HG03442 (cell line): ENCODE measurements around the gene ITFG2.

ENCODE experiments used
- ATAC-seq: cut with Tn5 transposase; IDR thresholded peaks from one replicate; pipeline ENCODE4 v1.9.1; 2021; ENCODE audit warnings: mild to moderate bottlenecking, moderate library complexity; ENCODE audit not compliant: unreplicated experiment

The ITFG2 gene

DNA sequence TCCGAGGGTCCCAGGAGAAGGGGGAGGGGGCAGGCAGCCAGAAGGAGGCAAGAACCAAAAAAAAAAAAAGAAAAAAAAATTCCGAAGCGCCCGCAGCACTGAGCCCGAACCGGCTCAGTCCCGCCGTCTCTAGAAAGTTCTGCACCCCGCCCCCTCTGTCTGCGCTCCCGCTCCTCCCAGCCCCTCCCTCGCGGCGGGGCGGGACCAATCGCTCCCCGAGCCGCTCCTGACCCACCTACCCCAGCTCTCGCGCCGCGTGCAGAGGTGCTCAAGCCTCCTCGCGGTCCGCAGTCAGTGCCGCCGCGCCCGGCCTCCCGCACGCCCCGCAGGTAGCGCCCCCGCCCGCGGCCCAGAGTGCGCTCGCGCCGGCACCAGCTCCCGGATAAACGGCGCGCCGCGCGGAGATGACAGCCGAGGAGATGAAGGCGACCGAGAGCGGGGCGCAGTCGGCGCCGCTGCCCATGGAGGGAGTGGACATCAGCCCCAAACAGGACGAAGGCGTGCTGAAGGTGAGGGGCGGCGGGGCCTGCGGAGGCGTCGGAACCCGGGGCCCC, 17.7 kb upstream of the ITFG2 start, which contains the start of gene FKBP4:
Gene FKBP4 (plus strand): TSS at position 235 of the 554 bp plus-strand sequence. CDS start 170 bp downstream, at position 405.
- peak; percentile 69 for ATAC-seq

DNA sequence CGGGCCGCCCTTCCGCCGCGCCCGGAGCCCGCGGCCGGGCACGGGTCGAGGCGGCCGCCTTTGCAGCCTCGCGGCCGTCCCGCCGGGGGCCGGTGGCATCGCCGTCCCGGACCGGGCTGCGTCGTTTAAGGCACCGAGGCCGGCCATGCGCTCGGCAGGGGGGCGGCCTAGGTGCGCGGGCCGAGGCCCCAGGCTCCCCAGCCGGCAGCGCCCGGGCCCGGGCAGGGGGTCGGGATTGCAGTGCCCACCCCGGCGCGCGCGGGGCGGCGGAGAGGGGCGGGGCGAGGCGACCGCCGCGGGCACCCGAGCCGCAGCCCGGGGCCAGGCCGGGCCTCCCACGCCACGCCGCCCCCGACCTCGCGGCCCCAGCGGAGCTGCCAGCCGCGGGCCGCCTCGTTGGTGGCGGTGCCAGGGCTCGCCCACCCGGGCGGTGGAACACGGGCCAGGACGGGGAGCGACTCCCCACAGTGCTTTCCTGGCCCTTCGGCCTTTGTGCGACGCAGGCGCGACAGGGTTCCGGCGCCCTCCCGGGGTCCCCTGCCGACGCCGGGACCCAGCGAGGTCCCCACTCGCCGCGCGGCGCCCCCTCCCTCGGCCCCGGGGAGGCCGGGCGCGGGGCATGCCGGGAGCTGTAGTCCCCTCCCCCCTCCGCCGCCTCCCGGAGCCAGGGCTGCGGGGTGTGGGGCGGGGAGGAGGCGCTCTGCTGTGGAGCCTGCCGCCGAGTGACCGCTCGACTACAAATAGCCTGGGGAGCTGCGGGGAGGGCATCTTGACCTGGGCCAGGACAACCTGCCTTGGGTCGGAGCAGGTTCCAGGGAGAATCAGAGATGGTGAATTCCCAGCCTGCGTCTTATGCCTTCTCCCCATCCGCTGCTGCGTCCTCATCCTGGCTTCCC, 16.9 kb upstream of the ITFG2 start:
- peak; percentile 62 for ATAC-seq

DNA sequence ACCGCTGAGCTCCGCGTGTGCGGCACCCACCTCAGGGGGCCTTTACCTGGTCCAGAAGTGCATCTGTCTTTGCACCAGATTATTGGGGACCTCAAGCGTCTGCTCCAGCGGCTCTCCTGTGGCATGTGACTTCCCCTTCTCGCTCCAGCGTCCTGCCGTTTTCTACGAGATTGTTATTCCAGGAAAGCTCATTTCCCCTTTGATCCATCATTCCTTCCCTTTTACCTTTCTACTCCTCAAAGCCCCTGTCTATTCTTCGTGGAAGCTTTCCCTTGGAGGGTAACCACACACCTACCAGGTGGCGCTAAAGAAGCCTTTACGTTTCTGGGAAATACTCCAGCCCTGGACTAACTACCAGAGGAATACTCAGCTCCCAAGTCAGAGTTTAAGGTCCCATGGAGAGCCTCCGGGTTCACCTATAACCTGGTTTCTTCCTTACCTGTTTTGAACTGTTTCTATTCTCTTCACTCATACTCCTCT, 16.2 kb upstream of the ITFG2 start:
- no peak for ATAC-seq

DNA sequence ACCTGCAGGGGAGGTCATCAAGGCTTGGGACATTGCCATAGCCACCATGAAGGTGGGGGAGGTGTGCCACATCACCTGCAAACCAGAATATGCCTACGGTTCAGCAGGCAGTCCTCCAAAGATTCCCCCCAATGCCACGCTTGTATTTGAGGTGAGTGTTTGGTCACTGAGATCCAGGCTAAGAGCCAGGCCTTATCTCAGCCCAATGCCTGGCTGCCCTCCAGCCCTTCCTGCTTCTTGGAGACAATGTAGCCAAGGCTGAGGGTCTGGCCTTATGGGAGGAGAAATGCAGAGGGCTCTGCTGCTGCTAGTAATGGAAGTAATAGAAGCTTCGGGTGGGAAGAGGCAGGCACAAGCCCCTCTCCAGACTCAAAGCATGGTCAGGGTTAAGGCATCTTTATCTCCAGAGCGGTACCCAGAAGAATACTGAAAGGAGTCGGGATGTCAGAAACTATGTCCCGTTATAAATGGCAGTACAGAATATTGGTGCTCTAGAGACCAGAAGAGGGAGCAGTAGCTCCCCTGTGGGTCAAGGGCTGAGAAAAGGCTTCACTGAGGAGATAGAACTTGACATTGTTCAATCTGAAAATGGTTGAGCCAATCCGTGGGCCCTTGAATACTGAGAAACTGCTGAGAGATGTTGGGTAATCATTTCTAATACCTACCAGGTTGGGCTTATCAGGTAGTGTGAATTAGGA, 14.6 kb upstream of the ITFG2 start:
- no peak for ATAC-seq

DNA sequence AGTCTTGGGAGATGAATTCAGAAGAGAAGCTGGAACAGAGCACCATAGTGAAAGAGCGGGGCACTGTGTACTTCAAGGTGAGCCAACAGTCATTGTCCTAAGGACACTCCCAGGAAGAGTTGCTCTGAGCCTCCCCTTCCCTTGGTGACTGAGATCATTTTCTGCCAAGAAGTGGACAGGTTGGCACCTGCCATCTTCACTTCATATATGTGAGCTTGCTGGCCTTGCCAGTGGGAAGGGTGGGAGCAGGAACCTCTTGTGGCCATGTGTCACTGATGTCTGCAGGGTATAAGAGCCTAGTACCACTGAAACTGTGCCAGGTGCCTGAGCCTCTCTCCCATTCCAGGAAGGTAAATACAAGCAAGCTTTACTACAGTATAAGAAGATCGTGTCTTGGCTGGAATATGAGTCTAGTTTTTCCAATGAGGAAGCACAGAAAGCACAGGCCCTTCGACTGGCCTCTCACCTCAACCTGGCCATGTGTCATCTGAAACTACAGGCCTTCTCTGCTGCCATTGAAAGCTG, 12.4 kb upstream of the ITFG2 start:
- no peak for ATAC-seq

DNA sequence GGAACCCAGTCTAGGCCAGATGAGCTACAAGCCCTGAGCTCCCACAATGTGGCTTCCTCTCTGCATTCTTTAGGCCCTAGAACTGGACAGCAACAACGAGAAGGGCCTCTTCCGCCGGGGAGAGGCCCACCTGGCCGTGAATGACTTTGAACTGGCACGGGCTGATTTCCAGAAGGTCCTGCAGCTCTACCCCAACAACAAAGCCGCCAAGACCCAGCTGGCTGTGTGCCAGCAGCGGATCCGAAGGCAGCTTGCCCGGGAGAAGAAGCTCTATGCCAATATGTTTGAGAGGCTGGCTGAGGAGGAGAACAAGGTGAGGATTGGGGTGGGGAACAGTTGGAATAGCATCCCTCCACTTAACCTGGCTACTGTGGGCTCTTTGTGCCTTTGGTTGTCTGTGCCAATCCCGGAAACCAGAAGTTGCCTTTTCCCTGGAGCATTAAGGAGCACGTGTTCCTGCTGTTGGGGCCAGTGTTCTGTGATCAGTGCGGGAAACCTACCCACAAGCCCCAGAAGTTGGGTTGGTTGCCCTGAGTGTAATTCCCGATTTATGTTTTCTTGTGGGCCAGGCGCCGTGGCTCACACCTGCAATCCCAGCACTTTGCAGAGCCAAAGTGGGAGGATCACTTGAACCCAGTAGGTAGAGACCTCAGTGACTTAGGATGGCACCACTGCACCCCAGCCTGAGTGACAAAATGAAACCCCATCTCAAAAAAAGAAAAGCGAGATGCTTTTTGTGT, 11.3 kb upstream of the ITFG2 start:
- ATAC-seq = no peak

DNA sequence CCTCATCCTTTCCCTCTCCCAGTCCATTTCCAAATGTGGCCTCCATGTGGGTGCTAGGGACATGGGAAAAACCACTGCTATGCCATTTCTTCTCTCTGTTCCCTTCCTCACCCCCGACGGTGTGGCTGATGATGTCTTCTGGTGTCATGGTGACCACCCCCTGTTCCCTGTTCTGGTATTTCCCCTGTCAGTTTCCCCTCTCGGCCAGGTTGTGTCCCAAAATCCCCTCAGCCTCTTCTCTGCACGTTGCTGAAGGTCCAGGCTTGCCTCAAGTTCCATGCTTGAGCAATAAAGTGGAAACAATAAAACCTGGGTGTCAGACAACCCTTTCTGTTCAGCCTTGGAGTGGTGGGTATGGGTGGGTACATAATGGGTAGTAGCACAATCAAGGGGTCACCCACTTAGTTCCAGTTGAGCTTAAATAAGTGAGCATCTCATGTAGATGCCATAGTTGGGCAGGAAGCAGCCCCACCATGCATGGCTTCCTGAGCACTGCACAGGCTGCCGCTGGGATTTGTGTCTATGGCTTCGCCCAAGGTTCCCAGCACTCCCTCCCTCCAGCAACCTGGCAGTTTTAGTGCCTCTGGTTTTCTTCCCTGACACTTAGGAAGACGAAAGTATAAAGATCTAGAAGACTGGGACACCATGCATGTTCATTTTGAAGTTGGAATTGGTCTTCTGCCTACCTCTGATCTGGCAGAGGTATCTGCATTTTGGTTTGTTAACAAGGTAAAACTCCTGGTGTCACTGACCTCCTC, 8.7 kb upstream of the ITFG2 start:
- ATAC-seq = no peak

DNA sequence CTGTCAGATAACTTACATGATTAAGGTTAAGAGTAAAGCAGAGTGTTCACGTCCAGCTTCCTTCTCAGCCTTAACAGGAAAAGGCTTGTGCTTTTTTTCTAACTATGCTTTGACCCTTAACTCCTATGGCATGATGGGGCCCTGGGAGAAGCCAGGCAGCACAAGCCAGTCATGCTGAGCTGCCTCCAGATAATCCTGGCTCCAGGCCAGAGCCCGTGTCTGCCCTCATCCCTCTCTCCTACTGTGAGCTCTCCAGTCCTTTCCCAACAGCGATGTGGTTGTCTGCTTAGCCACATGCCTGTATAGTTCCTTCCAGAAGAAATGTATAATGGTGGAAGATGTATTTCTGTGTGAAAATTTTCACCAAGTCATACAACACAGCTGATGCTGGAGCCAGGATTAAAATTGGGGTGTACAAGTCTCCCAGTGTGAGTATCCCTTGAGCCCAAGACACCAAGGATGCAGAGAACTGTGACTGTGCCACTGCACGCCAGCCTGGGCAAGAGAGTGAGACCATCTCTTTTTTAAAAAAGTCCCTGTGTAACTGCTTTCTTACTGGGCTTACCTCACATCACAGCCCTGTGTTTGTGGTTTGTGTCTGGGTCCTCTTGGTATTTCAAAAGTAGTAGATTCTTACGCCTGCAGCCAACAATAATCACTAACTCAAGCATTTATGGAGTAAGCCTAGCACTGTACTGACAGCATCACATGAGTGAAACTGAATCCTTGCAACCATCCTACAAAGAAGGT, 7.9 kb upstream of the ITFG2 start:
- ATAC-seq = no peak

DNA sequence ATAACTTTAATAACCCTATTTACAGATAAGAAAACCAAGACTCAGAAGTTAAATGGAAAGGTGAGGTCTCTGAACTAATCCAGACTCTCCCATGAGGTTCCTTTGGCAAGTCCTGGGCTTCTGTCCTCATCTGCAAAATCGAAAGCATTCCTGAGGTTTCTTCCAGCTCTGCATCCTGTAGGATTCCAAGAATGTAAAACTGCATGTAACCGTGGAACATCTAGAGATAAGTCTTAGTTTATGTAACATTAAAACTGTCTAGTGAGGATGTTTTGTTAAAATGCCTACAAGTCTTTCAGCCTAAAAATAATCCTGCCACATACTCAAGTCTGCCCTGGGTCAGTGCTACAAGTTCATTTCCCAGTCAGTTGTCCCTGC, 7.3 kb upstream of the ITFG2 start:
- ATAC-seq = no peak

DNA sequence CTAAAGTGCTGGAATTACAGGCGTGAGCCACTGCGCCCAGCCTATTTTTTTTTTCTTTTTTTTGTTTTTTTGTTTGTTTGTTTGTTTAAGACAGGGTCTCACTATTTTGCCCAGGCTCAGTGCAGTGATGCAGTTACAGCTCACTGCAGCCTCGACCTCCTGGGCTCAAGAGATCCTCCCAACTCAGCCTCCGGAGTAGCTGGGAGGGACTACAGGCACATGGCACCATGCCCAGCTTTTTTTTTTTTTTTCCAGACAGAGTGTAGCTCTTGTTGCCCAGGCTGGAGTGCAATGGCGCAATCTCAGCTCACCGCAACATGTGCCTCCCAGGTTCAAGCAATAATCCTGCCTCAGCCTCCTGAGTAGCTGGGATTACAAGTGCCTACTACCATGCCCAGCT, 5.8 kb upstream of the ITFG2 start:
- no peak for ATAC-seq

DNA sequence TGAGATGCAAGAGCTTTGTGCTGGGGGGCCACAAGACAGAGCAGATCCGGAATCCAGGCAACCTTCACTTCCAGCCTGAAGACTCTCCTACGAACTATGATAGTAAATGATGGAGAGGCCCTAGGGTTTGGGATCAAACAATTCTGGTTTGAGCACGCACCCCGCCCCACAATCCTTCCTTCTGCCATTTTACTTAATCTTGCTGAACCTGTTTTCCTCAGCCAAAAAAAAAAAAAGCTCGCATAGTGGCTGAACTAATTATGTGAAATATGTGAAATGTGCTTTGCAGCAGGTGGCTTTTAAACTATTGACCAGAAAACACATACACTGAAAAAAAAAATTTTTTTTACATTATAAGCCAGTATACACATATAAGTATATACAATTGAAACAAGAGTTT, 667 bp upstream of the ITFG2 start:
- no peak for ATAC-seq

DNA sequence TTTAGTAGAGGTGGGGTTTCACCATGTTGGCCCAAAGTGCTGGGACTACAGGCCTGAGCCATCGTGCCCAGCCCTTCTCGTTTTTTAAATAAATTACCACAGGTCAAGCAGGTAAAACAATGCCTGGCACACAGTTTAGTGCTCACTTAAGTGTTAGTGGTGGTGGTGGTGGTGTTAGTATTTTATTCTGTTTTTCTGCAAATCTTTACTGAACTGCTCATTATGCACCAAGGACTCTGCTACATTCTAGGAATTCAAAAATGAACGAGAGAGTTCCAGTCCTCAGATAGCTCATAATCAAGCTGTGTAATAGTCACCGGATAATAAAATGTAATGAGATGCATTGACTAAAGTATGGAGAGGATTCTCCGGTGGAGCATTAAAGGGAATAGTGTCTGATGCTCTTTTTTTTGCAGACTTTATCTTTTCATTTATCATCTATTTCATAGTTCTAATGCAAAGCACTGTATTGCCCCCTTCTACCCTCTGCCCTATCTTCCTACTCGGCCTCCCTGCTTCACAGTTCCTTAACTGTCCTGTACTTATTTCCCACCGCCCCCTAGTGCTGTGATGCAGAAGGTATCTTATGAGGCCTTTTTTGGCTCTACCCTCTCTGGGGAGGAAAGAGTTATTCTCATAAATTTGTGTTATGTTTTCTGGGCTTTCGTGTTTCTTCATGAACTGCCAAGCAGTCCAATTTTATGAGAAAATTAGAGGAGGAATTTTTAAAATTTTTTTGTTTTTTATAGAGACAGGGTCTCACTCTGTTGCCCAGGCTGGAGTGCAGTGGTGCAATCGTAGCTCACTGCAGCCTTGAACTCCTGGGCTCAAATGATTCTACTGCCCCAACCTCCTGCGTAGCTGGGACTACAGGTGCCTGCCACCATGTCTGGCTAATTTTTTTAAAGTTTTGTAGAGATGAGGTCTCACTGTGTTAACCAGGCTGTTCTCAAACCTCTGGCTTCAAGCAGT, 1.0 kb downstream of the ITFG2 start:
- ATAC-seq = no peak

DNA sequence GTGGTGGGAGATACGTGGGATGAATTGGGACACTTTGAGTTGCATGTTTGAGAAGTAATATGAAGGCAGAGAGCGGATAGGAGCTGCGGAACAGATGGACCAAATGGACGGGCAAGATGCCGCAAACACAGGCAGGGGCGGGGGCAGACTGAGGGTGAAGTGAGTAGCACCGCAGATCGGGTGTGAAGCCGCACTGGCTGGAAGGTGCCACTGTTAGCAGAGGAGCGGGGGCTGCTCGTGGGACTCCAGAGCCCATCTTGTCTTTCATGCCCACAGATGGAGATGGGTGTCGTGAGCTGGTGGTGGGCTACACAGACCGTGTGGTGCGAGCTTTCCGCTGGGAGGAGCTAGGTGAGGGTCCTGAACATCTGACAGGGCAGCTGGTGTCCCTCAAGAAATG, 7.3 kb downstream of the ITFG2 start:
- ATAC-seq = no peak

DNA sequence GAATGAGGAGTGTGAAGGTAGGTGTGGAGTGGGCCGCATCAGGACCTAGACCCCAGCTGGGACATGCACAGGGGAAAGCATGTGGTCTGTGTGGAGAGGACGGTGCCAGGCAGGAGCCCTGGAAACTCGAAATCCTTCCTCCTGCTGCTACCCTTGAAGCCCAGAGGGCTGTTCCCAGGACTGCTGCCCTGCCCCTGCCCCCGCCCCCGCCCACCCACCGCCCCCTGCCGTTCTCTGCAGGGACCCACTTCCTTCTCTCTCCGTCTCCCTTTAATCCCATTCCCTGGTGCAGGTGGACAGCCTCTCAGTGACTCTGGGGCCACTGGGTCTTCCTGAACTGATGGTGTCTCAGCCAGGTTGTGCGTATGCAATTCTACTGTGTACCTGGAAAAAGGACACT, 8.0 kb downstream of the ITFG2 start:
- ATAC-seq = no peak

DNA sequence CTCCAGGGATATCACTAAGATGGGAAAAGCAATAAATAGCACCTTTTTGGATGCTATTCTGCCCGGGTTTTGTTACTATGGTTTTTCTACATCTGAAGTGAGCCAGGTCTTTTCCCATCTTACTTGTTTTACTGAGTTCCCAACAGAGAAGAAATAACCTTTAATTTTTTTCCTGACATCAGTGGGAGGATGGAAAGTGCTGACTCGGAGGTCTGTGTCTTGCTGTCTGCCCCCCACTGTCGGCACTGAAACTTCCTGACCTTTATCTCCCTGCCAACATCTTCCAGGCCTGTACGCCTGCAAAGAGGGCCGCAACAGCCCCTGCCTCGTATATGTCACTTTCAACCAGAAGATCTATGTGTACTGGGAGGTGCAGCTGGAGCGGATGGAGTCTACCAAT, 11.0 kb downstream of the ITFG2 start:
- ATAC-seq = no peak

DNA sequence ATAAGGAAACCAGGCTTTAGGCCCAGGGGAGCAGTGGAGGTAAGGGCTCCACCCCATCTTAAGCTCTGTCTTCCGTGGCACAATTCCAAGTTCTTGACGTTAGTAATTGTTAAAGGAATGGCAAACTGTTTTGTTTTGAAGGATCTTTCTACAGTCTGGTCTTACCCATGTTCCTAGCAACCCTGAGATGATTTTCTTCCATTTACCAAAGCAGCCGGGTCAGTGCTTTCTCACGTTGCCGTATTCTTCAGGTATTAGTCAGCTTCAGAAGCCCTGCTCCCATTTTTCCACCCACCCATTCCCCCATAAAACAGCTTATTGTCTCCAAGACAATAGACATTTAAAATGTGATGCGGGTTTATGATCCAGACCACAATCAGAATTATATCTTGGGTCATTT, 12.1 kb downstream of the ITFG2 start:
- no peak for ATAC-seq

DNA sequence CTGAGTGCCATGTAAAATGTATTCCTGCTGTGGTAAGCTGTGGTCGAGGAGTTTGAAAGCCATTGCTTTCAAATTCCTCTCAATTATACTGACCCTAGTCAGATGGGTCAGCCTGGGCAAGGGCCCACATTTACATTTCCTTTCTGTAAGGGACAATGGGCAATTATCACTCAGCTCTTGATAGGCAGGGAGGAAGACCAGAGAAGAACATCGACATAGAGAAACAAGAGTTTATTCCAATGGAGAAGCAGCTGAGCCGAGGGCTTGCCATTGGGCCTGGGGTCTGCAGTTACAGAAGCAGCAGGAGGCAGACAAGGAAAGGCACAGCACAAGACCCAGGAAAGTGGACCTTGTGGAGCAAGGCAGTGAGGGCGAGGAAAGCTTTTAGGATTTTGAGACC, 12.7 kb downstream of the ITFG2 start:
- ATAC-seq = no peak

DNA sequence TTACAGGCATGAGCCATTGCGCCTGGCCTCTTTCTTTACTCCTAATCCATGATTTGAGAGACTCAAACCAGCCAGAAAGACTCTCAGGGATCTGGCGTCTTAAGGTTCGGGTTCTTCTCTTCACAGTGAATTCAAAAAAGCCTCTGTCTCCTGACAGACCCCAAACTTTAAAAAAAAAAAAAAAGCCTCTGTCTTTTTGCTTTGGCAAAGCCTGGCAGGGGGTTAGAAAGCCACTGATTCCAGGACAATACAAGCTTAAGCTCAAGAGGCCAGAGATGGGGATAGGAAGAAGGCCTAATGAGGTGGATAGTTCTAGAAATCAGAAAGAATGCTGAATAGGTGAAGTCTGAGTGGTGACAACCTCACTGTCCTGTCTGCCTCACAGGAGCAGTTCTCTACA, 13.6 kb downstream of the ITFG2 start:
- ATAC-seq = no peak
